Osteocyte (in vitro differentiated cells): ENCODE data around the gene HLX. TPM values are rescaled to one million over a fixed set of nuclear protein-coding genes. Genes with fewer than 3 reads are reported as not detected.

ENCODE experiments used
- DNase-seq: peaks from one replicate; pipeline ENCODE4 v3.0.0; 2021; ENCODE audit warnings: mixed read lengths; ENCODE audit not compliant: unreplicated experiment; ENCODE audit errors: extremely low spot score
- H3K27ac Mint-ChIP-seq: one replicate; pipeline ENCODE4 v1.8.0; 2021; ENCODE audit warnings: mild to moderate bottlenecking, mixed read lengths; ENCODE audit not compliant: unreplicated experiment
- H3K27me3 Mint-ChIP-seq: one replicate; pipeline ENCODE4 v1.8.0; 2021; ENCODE audit warnings: mixed read lengths; ENCODE audit not compliant: unreplicated experiment
- H3K36me3 Mint-ChIP-seq: one replicate; pipeline ENCODE4 v1.8.0; 2021; ENCODE audit warnings: mixed read lengths; ENCODE audit not compliant: unreplicated experiment
- H3K4me1 Mint-ChIP-seq: one replicate; pipeline ENCODE4 v1.8.0; 2021; ENCODE audit warnings: mixed read lengths; ENCODE audit not compliant: unreplicated experiment
- H3K4me3 Mint-ChIP-seq: one replicate; pipeline ENCODE4 v1.8.0; 2021; ENCODE audit warnings: mild to moderate bottlenecking, moderate library complexity, mixed read lengths; ENCODE audit not compliant: unreplicated experiment
- H3K9me3 Mint-ChIP-seq: one replicate; pipeline ENCODE4 v1.8.0; 2021; ENCODE audit warnings: mixed read lengths; ENCODE audit not compliant: unreplicated experiment
- CTCF ChIP-seq: fragments of 200-600 bp; sonication (generic); IDR thresholded peaks from 2 replicates; pipeline ENCODE4 v1.5.0; 2021; ENCODE audit warnings: antibody characterized with exemption, mild to moderate bottlenecking, moderate library complexity
- total RNA-seq: library from RNA; stranded (reverse); gene quantifications from 2 replicates; pipeline ENCODE4 v1.2.1, GENCODE V29; 2021

Gene HLX
- total RNA-seq, 1 donor from 2014 or later, result 0.54 TPM

DNA sequence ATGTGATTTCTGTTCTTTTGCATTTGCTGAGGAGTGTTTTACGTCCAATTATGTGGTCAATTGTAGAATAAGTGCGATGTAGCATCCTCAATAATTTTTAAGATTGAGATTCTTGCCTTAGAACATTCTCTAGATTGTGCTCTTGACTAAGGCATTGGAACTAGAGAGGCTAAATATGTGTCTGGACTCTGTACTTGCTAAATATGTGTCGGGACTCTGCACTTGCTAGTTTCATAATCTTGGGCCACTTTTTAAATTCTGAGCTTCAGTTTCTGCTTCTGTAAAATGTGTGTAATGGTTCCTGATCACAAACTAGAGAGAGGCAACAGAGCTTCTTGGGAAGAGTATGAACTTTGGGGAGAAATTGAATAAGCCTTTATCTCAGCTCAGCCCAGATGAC is 21.6 kb downstream of the HLX start:
- no peak for DNase-seq
- no peaks in the 10 kb centered on the region for H3K9me3 Mint-ChIP-seq
- H3K4me1 Mint-ChIP-seq, result no peaks in the 10 kb centered on the region
- no peak overlapping the region for H3K27ac Mint-ChIP-seq
- no peaks in the 10 kb centered on the region for H3K36me3 Mint-ChIP-seq
- peaks cover 58% of the 10 kb centered on the region for H3K27me3 Mint-ChIP-seq
- no peak for TF ChIP-seq CTCF
- no peak overlapping the region for H3K4me3 Mint-ChIP-seq

DNA sequence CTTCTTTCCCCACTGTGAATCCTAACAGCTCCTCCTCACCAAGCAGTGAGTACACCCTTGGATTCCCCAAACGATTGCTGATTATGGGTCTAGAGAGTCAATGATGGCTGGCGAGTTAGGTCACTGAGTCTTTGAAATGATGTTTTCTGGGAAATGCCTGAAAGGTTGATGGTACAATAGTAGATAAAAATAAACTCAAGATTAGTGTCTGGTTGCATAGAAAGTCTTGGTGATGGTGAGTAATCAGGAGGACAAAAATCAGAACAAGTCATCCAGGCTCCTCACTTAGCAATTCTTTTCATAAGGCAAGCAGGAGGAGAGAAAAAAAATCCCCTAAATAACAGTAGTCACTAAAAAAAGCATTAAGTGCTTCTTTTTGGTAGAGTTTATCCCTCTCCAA is 22.6 kb downstream of the HLX start:
- H3K27ac Mint-ChIP-seq, result no peak overlapping the region
- H3K9me3 Mint-ChIP-seq, result no peaks in the 10 kb centered on the region
- no peak for DNase-seq
- TF ChIP-seq CTCF, result no peak
- H3K36me3 Mint-ChIP-seq, result no peaks in the 10 kb centered on the region
- peaks cover 3% of the 10 kb centered on the region for H3K4me1 Mint-ChIP-seq
- peaks cover 49% of the 10 kb centered on the region for H3K27me3 Mint-ChIP-seq
- H3K4me3 Mint-ChIP-seq, result no peak overlapping the region

GRCh38 chr1:220902916-220903315 is 23.7 kb downstream of the HLX start:
- no peaks in the 10 kb centered on the region for H3K36me3 Mint-ChIP-seq
- no peak overlapping the region for H3K4me3 Mint-ChIP-seq
- no peak for TF ChIP-seq CTCF
- peaks cover 40% of the 10 kb centered on the region for H3K27me3 Mint-ChIP-seq
- no peak overlapping the region for H3K27ac Mint-ChIP-seq
- no peak for DNase-seq
- peaks cover 3% of the 10 kb centered on the region for H3K4me1 Mint-ChIP-seq
- H3K9me3 Mint-ChIP-seq, result no peaks in the 10 kb centered on the region

GRCh38 chr1:220904876-220905275 is 25.6 kb downstream of the HLX start:
- H3K9me3 Mint-ChIP-seq, result no peaks in the 10 kb centered on the region
- H3K4me1 Mint-ChIP-seq, result peaks cover 3% of the 10 kb centered on the region
- peaks cover 35% of the 10 kb centered on the region for H3K27me3 Mint-ChIP-seq
- TF ChIP-seq CTCF, result no peak
- no peak for DNase-seq
- H3K4me3 Mint-ChIP-seq, result no peak overlapping the region
- H3K36me3 Mint-ChIP-seq, result no peaks in the 10 kb centered on the region
- H3K27ac Mint-ChIP-seq, result no peak overlapping the region

GRCh38 chr1:220905650-220906560 is 26.7 kb downstream of the HLX start:
- Mint-ChIP-seq H3K4me3 (no peak overlapping the region), H3K27me3 (peaks cover 31% of the 10 kb centered on the region), H3K36me3 (no peaks in the 10 kb centered on the region), H3K27ac (no peak overlapping the region), H3K4me1 (peaks cover 3% of the 10 kb centered on the region), H3K9me3 (no peaks in the 10 kb centered on the region)
- DNase-seq, result no peak
- TF ChIP-seq CTCF, result no peak
